HEK293 (cell line): ENCODE data around the gene PCDH15.

Experiments used
- ZNF112 ChIP-seq: fragments of 450-650 bp; formaldehyde crosslinking; IDR thresholded peaks from 2 replicates; pipeline ENCODE4 v1.5.0; 2017; ENCODE audit warnings: missing biosample characterization, missing genetic modification characterization
- ZNF23 ChIP-seq: fragments of 450-650 bp; formaldehyde crosslinking; IDR thresholded peaks from 2 replicates; pipeline ENCODE4 v1.5.1; 2016; ENCODE audit warnings: missing biosample characterization, missing genetic modification characterization, borderline replicate concordance
- ZNF274 ChIP-seq, 2 experiments: fragments of 200-500 bp in 1 of 2; fragments of 450-650 bp in 1 of 2; sonication (Bioruptor generic) in 1 of 2; formaldehyde crosslinking in 1 of 2; IDR thresholded peaks; 2 replicates each; pipeline versions ENCODE4 v1.5.1 to v1.6.1; 2014 to 2016; ENCODE audit warnings: borderline replicate concordance in 1 of 2, inconsistent platforms in 1 of 2, low read length in 1 of 2, missing biosample characterization in 1 of 2, missing genetic modification characterization in 1 of 2
- TF ChIP-seq, protein P1 (sequence below): fragments of 450-650 bp; formaldehyde crosslinking; IDR thresholded peaks from 2 replicates; pipeline ENCODE4 v1.5.1; 2016; ENCODE audit warnings: missing biosample characterization, missing genetic modification characterization
- TF ChIP-seq, protein P2 (sequence below): fragments of 450-650 bp; formaldehyde crosslinking; conservative IDR thresholded peaks from 2 replicates; pipeline ENCODE4 v1.5.1; 2016; ENCODE audit warnings: low read depth, missing biosample characterization, missing genetic modification characterization
- TF ChIP-seq, protein P3 (sequence below): IDR thresholded peaks from 2 replicates; pipeline ENCODE4 v1.6.1; 2011; ENCODE audit warnings: mild to moderate bottlenecking, low read depth, low read length, borderline replicate concordance
- TF ChIP-seq, protein P4 (sequence below): fragments of 450-650 bp; formaldehyde crosslinking; IDR thresholded peaks from 2 replicates; pipeline ENCODE4 v1.5.1; 2016; ENCODE audit warnings: missing biosample characterization, missing genetic modification characterization

DNA sequence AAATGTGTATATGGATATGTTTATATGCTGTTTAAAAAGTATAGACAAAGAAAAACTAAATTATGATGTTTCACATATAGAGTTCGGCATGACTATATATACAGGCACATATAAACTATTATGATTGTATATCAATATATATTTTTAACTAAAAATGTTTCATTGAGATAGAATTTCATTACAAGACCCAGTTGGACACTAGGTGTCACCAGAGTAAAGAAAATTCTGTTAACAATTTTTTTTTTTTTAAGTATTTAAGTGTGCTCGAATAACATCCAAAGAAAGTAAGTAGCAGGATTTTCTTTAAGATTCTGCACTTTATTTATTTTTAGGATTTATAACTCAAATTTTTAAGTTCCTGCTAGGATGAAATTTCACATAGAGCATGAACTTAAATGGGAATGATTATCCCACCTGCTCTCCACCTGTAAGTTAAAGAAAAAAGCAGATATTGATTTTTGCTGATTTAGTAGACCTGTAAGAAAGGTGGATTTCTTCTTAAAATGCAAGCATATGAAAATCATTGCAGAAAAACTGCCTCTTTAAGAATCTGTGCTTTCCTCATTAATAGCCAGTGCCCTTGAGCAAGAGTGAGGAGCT is 961.5 kb downstream of the PCDH15 start:
- TF ChIP-seq, protein P1, sequence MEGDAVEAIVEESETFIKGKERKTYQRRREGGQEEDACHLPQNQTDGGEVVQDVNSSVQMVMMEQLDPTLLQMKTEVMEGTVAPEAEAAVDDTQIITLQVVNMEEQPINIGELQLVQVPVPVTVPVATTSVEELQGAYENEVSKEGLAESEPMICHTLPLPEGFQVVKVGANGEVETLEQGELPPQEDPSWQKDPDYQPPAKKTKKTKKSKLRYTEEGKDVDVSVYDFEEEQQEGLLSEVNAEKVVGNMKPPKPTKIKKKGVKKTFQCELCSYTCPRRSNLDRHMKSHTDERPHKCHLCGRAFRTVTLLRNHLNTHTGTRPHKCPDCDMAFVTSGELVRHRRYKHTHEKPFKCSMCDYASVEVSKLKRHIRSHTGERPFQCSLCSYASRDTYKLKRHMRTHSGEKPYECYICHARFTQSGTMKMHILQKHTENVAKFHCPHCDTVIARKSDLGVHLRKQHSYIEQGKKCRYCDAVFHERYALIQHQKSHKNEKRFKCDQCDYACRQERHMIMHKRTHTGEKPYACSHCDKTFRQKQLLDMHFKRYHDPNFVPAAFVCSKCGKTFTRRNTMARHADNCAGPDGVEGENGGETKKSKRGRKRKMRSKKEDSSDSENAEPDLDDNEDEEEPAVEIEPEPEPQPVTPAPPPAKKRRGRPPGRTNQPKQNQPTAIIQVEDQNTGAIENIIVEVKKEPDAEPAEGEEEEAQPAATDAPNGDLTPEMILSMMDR (tag by site-specific recombination) = no peak
- TF ChIP-seq, protein P2, sequence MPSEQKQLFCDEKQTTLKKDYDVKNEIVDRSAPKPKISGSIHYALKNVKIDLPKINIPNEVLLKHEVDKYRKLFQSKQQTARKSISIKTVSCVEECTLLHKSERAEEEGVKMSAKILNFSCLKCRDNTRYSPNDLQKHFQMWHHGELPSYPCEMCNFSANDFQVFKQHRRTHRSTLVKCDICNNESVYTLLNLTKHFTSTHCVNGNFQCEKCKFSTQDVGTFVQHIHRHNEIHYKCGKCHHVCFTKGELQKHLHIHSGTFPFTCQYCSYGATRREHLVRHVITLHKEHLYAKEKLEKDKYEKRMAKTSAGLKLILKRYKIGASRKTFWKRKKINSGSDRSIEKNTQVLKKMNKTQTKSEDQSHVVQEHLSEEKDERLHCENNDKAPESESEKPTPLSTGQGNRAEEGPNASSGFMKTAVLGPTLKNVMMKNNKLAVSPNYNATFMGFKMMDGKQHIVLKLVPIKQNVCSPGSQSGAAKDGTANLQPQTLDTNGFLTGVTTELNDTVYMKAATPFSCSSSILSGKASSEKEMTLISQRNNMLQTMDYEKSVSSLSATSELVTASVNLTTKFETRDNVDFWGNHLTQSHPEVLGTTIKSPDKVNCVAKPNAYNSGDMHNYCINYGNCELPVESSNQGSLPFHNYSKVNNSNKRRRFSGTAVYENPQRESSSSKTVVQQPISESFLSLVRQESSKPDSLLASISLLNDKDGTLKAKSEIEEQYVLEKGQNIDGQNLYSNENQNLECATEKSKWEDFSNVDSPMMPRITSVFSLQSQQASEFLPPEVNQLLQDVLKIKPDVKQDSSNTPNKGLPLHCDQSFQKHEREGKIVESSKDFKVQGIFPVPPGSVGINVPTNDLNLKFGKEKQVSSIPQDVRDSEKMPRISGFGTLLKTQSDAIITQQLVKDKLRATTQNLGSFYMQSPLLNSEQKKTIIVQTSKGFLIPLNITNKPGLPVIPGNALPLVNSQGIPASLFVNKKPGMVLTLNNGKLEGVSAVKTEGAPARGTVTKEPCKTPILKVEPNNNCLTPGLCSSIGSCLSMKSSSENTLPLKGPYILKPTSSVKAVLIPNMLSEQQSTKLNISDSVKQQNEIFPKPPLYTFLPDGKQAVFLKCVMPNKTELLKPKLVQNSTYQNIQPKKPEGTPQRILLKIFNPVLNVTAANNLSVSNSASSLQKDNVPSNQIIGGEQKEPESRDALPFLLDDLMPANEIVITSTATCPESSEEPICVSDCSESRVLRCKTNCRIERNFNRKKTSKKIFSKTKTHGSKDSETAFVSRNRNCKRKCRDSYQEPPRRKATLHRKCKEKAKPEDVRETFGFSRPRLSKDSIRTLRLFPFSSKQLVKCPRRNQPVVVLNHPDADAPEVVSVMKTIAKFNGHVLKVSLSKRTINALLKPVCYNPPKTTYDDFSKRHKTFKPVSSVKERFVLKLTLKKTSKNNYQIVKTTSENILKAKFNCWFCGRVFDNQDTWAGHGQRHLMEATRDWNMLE (tag by site-specific recombination) = no peak
- no peak for TF ChIP-seq ZNF23 (tag by site-specific recombination)
- TF ChIP-seq, protein P3, sequence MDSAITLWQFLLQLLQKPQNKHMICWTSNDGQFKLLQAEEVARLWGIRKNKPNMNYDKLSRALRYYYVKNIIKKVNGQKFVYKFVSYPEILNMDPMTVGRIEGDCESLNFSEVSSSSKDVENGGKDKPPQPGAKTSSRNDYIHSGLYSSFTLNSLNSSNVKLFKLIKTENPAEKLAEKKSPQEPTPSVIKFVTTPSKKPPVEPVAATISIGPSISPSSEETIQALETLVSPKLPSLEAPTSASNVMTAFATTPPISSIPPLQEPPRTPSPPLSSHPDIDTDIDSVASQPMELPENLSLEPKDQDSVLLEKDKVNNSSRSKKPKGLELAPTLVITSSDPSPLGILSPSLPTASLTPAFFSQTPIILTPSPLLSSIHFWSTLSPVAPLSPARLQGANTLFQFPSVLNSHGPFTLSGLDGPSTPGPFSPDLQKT = no peak
- TF ChIP-seq, protein P4, sequence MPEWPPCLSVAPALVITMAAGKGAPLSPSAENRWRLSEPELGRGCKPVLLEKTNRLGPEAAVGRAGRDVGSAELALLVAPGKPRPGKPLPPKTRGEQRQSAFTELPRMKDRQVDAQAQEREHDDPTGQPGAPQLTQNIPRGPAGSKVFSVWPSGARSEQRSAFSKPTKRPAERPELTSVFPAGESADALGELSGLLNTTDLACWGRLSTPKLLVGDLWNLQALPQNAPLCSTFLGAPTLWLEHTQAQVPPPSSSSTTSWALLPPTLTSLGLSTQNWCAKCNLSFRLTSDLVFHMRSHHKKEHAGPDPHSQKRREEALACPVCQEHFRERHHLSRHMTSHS (tag by site-specific recombination) = no peak
- no peak for TF ChIP-seq ZNF112
- TF ChIP-seq ZNF274 (IDR thresholded peaks at IDR 0.05; ENCODE audit: low read length) = no peak
- TF ChIP-seq ZNF274 (tag by site-specific recombination; IDR thresholded peaks at IDR 0.05; ENCODE audit: borderline replicate concordance) = no peak
